A549 (cell line): ENCODE results near the gene LRRC36.

Source experiments
- CBX2 ChIP-seq: fragments of 200-600 bp; sonication (generic); IDR thresholded peaks from 2 replicates; pipeline ENCODE4 v1.6.1; 2016; ENCODE audit warnings: low read depth, mild to moderate bottlenecking, borderline replicate concordance
- EP300 ChIP-seq, 2 experiments: fragments of >200 bp; sonication (Bioruptor Twin); formaldehyde crosslinking; IDR thresholded peaks; 2 replicates in 1 of 2; 3 replicates in 1 of 2; pipeline ENCODE4 v1.6.1; 2016 to 2017

- TF ChIP-seq CBX2: no peak
- TF ChIP-seq EP300 (IDR thresholded peaks at IDR 0.05): no peak
Observed at GRCh38 chr16:67346341-67346740, 19.7 kb downstream of the LRRC36 start.
